SK-N-SH (cell line): ENCODE measurements around the gene TNFAIP8L3. TPM values are rescaled to one million over a fixed set of nuclear protein-coding genes. Genes with fewer than 3 reads are reported as not detected.

ENCODE experiments used
- CTCF ChIA-PET: fragments of 300-600, 350-600 bp; formaldehyde crosslinking; extraction: SDS; loops from one replicate; lab custom pipeline; 2021; lab: Yijun Ruan, JAX
- POLR2A ChIA-PET: fragments of 350-600 bp; sonication (Branson Sonifier 250); formaldehyde crosslinking; extraction: SDS; loops from one replicate; lab custom pipeline; 2020; ENCODE audit warnings: antibody characterized with exemption, inconsistent platforms; lab: Yijun Ruan, JAX
- DNase-seq: peaks from one replicate; pipeline ENCODE4 v3.0.0; 2012
- H2AFZ ChIP-seq: fragments of 200-600 bp; sonication (generic); 2 replicates; pipeline ENCODE4 v1.8.1; 2016; ENCODE audit warnings: antibody characterized with exemption, mild to moderate bottlenecking, low read depth
- H3F3A ChIP-seq: fragments of 200-600 bp; sonication (generic); replicated peaks from 2 replicates; pipeline ENCODE3; 2016; ENCODE audit warnings: antibody characterized with exemption, mild to moderate bottlenecking; ENCODE audit not compliant: insufficient read depth
- H3K27ac ChIP-seq, 2 experiments: fragments of 200-500 bp in 1 of 2; fragments of 200-600 bp in 1 of 2; sonication (Bioruptor generic) in 1 of 2; sonication (generic), shearing (Covaris generic) in 1 of 2; 2 replicates each; pipeline versions ENCODE4 v1.5.1 to v1.6.1; 2014 to 2016; ENCODE audit warnings: low read depth in 2 of 2, inconsistent platforms in 1 of 2, low read length in 1 of 2, mild to moderate bottlenecking in 1 of 2, mixed read lengths in 1 of 2
- H3K27me3 ChIP-seq: fragments of 200-600 bp; sonication (generic), shearing (Covaris generic); 2 replicates; pipeline ENCODE4 v1.6.1; 2016; ENCODE audit warnings: mixed run types; ENCODE audit not compliant: insufficient read depth
- H3K36me3 ChIP-seq, 2 experiments: fragments of 200-500 bp in 1 of 2; fragments of 200-600 bp in 1 of 2; sonication (Bioruptor generic) in 1 of 2; sonication (generic) in 1 of 2; replicated peaks in 1 of 2; 2 replicates each; pipeline versions ENCODE3 to v1.5.1; 2014 to 2016; ENCODE audit warnings: low read length in 1 of 2, mild to moderate bottlenecking in 1 of 2; ENCODE audit not compliant: insufficient read depth in 2 of 2, control insufficient read depth in 1 of 2
- H3K4me1 ChIP-seq, 2 experiments: fragments of 200-500 bp in 1 of 2; fragments of 200-600 bp in 1 of 2; sonication (Bioruptor generic) in 1 of 2; sonication (generic), shearing (Covaris generic) in 1 of 2; 2 replicates each; pipeline versions ENCODE4 v1.5.1 to v1.6.1; 2014 to 2016; ENCODE audit warnings: low read depth in 1 of 2, low read length in 1 of 2, mixed run types in 1 of 2; ENCODE audit not compliant: insufficient read depth in 2 of 2, control insufficient read depth in 1 of 2
- H3K4me2 ChIP-seq: fragments of 200-600 bp; sonication (generic), shearing (Covaris generic); 2 replicates; pipeline ENCODE4 v1.6.1; 2017; ENCODE audit warnings: mixed run types
- H3K4me3 ChIP-seq, 2 experiments: fragments of 200-500 bp in 1 of 2; fragments of 200-600 bp in 1 of 2; sonication (Bioruptor generic) in 1 of 2; sonication (generic), shearing (Covaris generic) in 1 of 2; 2 replicates each; pipeline versions ENCODE4 v1.5.1 to v1.8.1; 2014 to 2016; ENCODE audit warnings: low read depth in 2 of 2, inconsistent platforms in 1 of 2, low read length in 1 of 2, mild to moderate bottlenecking in 1 of 2, mixed read lengths in 1 of 2, moderate library complexity in 1 of 2
- H3K79me2 ChIP-seq: fragments of 200-600 bp; sonication (generic); 2 replicates; pipeline ENCODE4 v1.8.1; 2017; ENCODE audit warnings: mild to moderate bottlenecking; ENCODE audit not compliant: insufficient read depth
- H3K9ac ChIP-seq: fragments of 200-600 bp; sonication (generic); 2 replicates; pipeline ENCODE4 v1.6.1; 2017; ENCODE audit warnings: mixed run types
- H3K9me2 ChIP-seq: fragments of 200-600 bp; sonication (generic); 2 replicates; pipeline ENCODE4 v1.6.1; 2017; ENCODE audit warnings: mixed run types
- H3K9me3 ChIP-seq: fragments of 200-600 bp; sonication (generic); 2 replicates; pipeline ENCODE4 v1.6.1; 2017; ENCODE audit warnings: mixed run types, mild to moderate bottlenecking, moderate library complexity
- H4K20me1 ChIP-seq: fragments of 200-600 bp; sonication (generic); 2 replicates; pipeline ENCODE4 v1.6.1; 2017; ENCODE audit warnings: mild to moderate bottlenecking, mixed run types; ENCODE audit not compliant: insufficient read depth
- EP300 ChIP-seq, 2 experiments: IDR thresholded peaks; 2 replicates each; pipeline versions ENCODE4 v1.4.0 to v1.6.1; 2012; ENCODE audit warnings: borderline replicate concordance in 1 of 2, low read depth in 1 of 2, low read length in 1 of 2
- EZH2phosphoT487 ChIP-seq: fragments of 200-600 bp; sonication (generic); IDR thresholded peaks from 2 replicates; pipeline ENCODE4 v1.6.1; 2017; ENCODE audit warnings: low read depth, mixed run types, mild to moderate bottlenecking, antibody characterized with exemption, moderate library complexity, borderline replicate concordance
- GABPA ChIP-seq: IDR thresholded peaks from 2 replicates; pipeline ENCODE4 v1.4.0; 2012; ENCODE audit warnings: low read depth, mild to moderate bottlenecking
- GATA2 ChIP-seq: sonication (generic); formaldehyde crosslinking; IDR thresholded peaks from 2 replicates; pipeline ENCODE4 v1.5.0; 2020; ENCODE audit warnings: mild to moderate bottlenecking, missing genetic modification reagents
- JUND ChIP-seq: IDR thresholded peaks from 2 replicates; pipeline ENCODE4 v1.4.0; 2012
- NFIC ChIP-seq: IDR thresholded peaks from 2 replicates; pipeline ENCODE4 v1.4.0; 2012; ENCODE audit warnings: borderline replicate concordance
- NRF1 ChIP-seq: IDR thresholded peaks from 2 replicates; pipeline ENCODE4 v1.6.1; 2012; ENCODE audit warnings: low read depth, mild to moderate bottlenecking, low read length
- RAD21 ChIP-seq: IDR thresholded peaks from 2 replicates; pipeline ENCODE4 v1.6.1; 2012; ENCODE audit warnings: mild to moderate bottlenecking, low read length
- RCOR1 ChIP-seq: fragments of 150-350 bp; IDR thresholded peaks from 2 replicates; pipeline ENCODE4 v1.6.1; 2017; ENCODE audit warnings: antibody characterized with exemption, low read length
- RFX5 ChIP-seq: IDR thresholded peaks from 2 replicates; pipeline ENCODE4 v1.6.1; 2012; ENCODE audit warnings: mild to moderate bottlenecking, improper control_type of control experiment, low read length
- RXRA ChIP-seq: IDR thresholded peaks from 2 replicates; pipeline ENCODE4 v1.4.0; 2012; ENCODE audit warnings: low read depth, mild to moderate bottlenecking, borderline replicate concordance
- SMC3 ChIP-seq: IDR thresholded peaks from 2 replicates; pipeline ENCODE4 v1.6.1; 2012; ENCODE audit warnings: low read depth, low read length, improper control_type of control experiment
- TAF1 ChIP-seq: IDR thresholded peaks from 2 replicates; pipeline ENCODE4 v1.6.1; 2012; ENCODE audit warnings: low read depth, mild to moderate bottlenecking, low read length, moderate library complexity, borderline replicate concordance
- TCF12 ChIP-seq: IDR thresholded peaks from 2 replicates; pipeline ENCODE4 v1.4.0; 2012
- YY1 ChIP-seq: IDR thresholded peaks from 2 replicates; pipeline ENCODE4 v1.4.0; 2012; ENCODE audit warnings: low read depth, mild to moderate bottlenecking
- WGBS: methylation state at CpG from one replicate; pipeline ENCODE4 v1.1.6; 2017; ENCODE audit warnings: low lambda C conversion rate; 5-methylcytosine and 5-hydroxymethylcytosine counted together
- polyA plus RNA-seq, 3 experiments: library from polyadenylated mRNA; depleted of rRNA; stranded (reverse); fragments of >200 nt; gene quantifications; 2 replicates each; pipeline ENCODE4 v1.2.3, GENCODE V29; 2012
- TF ChIP-seq, protein P1 (sequence below): fragments of 150-350 bp; IDR thresholded peaks from 2 replicates; pipeline ENCODE4 v1.6.1; 2017; ENCODE audit warnings: antibody characterized with exemption, low read length, low read depth, borderline replicate concordance
- TF ChIP-seq, protein P2 (sequence below): IDR thresholded peaks from 2 replicates; pipeline ENCODE4 v1.6.1; 2012; ENCODE audit warnings: mild to moderate bottlenecking, low read depth, low read length, moderate library complexity

Gene TNFAIP8L3
- polyA plus RNA-seq, 1 of the 3 experiments (the other 2 are of a cell fraction): 0.08 TPM

DNA sequence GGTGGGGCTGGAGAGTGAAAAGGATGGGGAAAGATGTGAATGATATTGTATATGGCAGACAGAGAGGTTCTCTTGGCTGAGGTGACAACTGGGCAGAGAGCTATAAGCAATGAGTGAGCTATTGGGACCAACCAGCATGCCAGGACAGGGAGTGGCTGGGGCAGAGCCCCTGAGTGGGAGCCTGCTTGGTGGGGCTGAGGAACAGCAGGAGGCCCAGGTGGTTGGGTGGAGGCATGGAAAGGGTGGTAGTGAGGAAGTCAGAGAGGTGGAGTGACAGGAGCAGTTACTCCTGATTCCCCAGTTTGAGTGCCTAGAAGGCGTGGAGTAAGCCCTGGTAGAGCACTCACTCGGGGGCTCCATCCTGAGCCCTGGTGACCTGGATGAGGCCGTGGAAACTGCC, 15.5 kb upstream of the TNFAIP8L3 start:
- 60% methylated on average over 2 of the region's 3 CpGs for WGBS
- POLR2A ChIA-PET: no interaction called here

DNA sequence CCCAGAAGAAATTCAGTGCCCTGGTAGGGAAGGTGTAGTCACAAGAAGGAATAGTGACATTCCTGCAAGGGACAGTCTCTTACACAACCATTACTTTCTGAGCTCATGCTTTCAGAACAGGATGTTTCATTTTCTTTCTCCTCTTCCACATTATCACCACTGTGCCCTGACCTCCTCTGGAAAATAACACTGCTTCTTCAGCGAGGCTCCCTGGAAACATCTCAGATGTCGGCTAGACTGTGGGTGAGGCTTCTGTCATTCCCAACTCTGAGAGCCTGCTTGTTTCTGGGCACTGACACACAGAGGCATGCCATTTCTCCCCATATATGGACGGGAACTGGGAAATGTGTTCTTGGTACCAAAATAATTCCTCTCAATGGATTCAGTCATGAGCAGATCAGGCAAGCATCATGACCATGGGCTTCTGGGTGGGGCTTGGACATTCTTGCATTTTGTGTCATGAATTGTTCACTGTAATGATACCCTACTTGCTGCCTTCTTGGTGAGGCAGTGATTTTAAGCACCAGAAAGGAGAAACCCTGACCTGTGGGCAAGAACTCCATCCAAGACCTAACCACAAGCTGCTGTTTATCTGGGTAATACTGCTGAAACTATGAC, 14.3 kb upstream of the TNFAIP8L3 start:
- 0 out of 4 replicates have a peak overlapping the region, but pooled peaks of 1 of the 2 experiments have one; percentile 5 for H3K4me3 ChIP-seq
- peaks cover 0 to 13% of the 10 kb centered on the region in 2 experiments; a peak in 1 of 4 replicates for H3K4me1 ChIP-seq
- H3K9me3 ChIP-seq: no peaks in the 10 kb centered on the region
- no peak overlapping the region for H3K9ac ChIP-seq
- no peak for DNase-seq
- no peaks in the 10 kb centered on the region for H4K20me1 ChIP-seq
- 39% methylated on average over 3 of the region's 3 CpGs for WGBS
- 0 out of 2 replicates have a peak, but pooled peaks have one; percentile 34 for TF ChIP-seq TCF12
- TF ChIP-seq NFIC: 0 out of 2 replicates have a peak, but pooled peaks have one; percentile 9
- TF ChIP-seq EP300 (IDR thresholded peaks at IDR 0.05; ENCODE audit: borderline replicate concordance in 1 of 2, low read depth in 1 of 2, low read length in 1 of 2): no peak
- peak overlapping the region; percentile 14; the same call in 1 of the 2 replicates for H3K4me2 ChIP-seq
- H3K27me3 ChIP-seq: no peaks in the 10 kb centered on the region
- H3K9me2 ChIP-seq: no peaks in the 10 kb centered on the region
- CTCF ChIA-PET: interaction anchor here (0.6 to 1.1 kb wide), 5 partner anchors 13 to 295 kb away, joined by 3 to 5 read pairs (median 3); partner anchors contain the start of gene TNFAIP8L3
- H3F3A ChIP-seq: no peaks in the 10 kb centered on the region
- H2AFZ ChIP-seq: peak overlapping the region; percentile 20; the same call in 1 of the 2 replicates
- POLR2A ChIA-PET: no interaction called here
- no peaks in the 10 kb centered on the region for H3K79me2 ChIP-seq
- peak overlapping the region in 1 of 2 experiments; percentile 35; a peak in 1 of 4 replicates for H3K27ac ChIP-seq
- H3K36me3 ChIP-seq: no peaks in the 10 kb centered on the region

More for the DNA sequence above, 15.5 kb upstream of the TNFAIP8L3 start:
- TF ChIP-seq GABPA: no peak
- no peak for TF ChIP-seq RCOR1
- no peak for TF ChIP-seq TAF1
- no peak for TF ChIP-seq RFX5
- no peak for TF ChIP-seq NFIC
- TF ChIP-seq, protein P1, sequence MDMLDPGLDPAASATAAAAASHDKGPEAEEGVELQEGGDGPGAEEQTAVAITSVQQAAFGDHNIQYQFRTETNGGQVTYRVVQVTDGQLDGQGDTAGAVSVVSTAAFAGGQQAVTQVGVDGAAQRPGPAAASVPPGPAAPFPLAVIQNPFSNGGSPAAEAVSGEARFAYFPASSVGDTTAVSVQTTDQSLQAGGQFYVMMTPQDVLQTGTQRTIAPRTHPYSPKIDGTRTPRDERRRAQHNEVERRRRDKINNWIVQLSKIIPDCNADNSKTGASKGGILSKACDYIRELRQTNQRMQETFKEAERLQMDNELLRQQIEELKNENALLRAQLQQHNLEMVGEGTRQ: no peak
- no peak for TF ChIP-seq EZH2phosphoT487
- no peak for TF ChIP-seq NRF1
- TF ChIP-seq, protein P2, sequence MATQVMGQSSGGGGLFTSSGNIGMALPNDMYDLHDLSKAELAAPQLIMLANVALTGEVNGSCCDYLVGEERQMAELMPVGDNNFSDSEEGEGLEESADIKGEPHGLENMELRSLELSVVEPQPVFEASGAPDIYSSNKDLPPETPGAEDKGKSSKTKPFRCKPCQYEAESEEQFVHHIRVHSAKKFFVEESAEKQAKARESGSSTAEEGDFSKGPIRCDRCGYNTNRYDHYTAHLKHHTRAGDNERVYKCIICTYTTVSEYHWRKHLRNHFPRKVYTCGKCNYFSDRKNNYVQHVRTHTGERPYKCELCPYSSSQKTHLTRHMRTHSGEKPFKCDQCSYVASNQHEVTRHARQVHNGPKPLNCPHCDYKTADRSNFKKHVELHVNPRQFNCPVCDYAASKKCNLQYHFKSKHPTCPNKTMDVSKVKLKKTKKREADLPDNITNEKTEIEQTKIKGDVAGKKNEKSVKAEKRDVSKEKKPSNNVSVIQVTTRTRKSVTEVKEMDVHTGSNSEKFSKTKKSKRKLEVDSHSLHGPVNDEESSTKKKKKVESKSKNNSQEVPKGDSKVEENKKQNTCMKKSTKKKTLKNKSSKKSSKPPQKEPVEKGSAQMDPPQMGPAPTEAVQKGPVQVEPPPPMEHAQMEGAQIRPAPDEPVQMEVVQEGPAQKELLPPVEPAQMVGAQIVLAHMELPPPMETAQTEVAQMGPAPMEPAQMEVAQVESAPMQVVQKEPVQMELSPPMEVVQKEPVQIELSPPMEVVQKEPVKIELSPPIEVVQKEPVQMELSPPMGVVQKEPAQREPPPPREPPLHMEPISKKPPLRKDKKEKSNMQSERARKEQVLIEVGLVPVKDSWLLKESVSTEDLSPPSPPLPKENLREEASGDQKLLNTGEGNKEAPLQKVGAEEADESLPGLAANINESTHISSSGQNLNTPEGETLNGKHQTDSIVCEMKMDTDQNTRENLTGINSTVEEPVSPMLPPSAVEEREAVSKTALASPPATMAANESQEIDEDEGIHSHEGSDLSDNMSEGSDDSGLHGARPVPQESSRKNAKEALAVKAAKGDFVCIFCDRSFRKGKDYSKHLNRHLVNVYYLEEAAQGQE: no peak
- TF ChIP-seq RXRA: no peak
- no peak for TF ChIP-seq SMC3
- TF ChIP-seq YY1: no peak
- no peak for TF ChIP-seq JUND
- TF ChIP-seq GATA2 (CRISPR knock-in tag): no peak
- no peak for TF ChIP-seq RAD21
- H3K36me3 ChIP-seq: no peaks in the 10 kb centered on the region
- no peaks in the 10 kb centered on the region for H3K79me2 ChIP-seq
- no peak overlapping the region for H3K4me3 ChIP-seq
- H3K9me2 ChIP-seq: no peaks in the 10 kb centered on the region
- H3K27me3 ChIP-seq: no peaks in the 10 kb centered on the region
- H3F3A ChIP-seq: no peaks in the 10 kb centered on the region
- H2AFZ ChIP-seq: no peak overlapping the region
- CTCF ChIA-PET: no interaction called here
- H3K9me3 ChIP-seq: no peaks in the 10 kb centered on the region
- H3K9ac ChIP-seq: no peak overlapping the region
- peaks cover 0 to 7% of the 10 kb centered on the region in 2 experiments; a peak in 1 of 4 replicates for H3K4me1 ChIP-seq
- no peaks in the 10 kb centered on the region for H4K20me1 ChIP-seq
- H3K4me2 ChIP-seq: no peak overlapping the region
- H3K27ac ChIP-seq: no peak overlapping the region
- DNase-seq: no peak
